DMS53 treated with DMSO at 0.1 percent for 48 hours (cell line): ENCODE data around the gene ARHGAP24.
"Not testable (repeated sequence)": the region's sequence is repeated elsewhere in the genome, so short reads cannot be mapped to it uniquely, and the experiment has no call there.

Source experiments
- DNase-seq: peaks from one replicate; lab custom pipeline; 2025; ENCODE audit not compliant: unreplicated experiment; lab: John Stamatoyannopoulos, UW

The ARHGAP24 gene

GRCh38 chr4:85515701-85516100, 40.8 kb downstream of the ARHGAP24 start:
- DNase-seq, result no peak

DNA sequence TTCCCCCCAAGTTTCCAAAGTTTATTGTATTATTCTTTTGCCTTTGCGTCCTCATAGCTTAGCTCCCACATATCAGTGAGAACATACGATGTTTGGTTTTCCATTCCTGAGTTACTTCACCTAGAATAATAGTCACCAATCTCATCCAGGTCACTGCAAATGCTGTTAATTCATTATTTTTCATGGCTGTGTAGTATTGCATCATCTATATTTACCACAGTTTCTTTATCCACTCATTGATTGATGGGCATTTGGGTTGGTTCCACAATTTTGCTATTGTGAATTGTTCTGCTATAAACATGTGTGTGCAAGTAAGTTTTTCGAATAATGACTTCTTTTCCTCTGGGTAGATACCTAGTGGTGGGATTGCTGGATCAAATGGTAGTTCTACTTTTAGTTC, 43.6 kb downstream of the ARHGAP24 start:
- not testable (repeated sequence) for DNase-seq

DNA sequence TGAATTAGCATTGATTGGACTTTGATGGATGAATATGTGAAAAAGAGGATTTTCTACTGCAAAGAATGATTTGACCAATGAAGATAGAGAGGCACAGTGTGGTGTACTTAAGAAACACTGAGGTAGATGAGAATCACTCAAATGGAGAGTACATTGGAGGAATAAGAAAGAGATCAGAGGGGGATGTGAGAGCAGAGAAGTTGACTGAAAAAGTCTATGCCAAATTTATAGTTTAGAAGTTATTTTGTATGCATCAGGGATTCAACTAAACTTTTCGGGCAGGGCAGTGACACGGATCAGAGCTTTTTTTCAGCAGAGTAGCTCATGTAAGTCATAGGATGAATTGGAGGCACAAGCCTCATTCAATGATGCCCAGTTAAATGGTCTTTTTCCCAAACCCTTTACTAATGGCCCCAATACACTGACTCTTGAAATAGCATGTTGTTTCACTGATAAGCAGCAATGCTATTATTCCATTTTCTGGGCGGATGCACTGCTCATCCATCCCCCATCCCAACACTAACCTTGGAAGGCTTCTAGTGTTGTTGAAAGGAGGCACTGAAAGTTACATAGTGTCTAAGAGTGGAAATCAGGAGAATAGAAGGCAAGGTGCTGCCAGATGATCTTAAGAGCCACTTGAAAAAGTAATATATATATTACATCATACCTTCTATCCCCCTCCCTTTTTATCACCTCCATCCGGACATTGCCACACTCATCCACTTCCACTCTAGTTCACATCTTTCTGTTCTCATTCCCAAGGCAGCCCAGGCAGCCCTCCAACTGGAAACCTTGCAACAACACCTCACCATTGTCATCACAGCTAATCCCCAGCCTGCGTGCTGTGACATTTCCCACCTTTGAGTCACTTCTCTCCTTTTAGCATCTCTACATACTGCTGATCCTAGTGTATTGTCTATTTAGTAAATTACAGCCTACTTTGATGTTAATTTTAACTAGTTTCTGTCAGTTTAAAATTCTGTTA, 46.1 kb downstream of the ARHGAP24 start:
- no peak for DNase-seq

DNA sequence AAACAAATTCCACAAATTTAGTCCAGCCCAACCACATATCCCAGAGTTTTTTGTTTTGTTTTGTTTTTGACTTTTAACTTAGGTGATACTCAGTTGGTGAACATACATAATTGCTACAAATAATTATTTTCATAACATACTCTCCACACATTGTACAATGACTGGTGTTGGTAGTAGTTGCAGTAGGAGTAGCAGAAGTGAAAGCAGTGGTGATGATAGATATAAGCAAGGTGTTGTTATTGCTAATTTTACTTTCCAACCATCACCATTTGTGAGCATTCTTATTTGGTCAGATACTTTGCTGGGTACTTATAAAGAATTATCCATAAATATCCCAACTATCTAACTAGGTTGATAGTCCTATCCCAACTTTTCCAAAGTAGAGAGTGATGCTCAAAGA, 47.3 kb downstream of the ARHGAP24 start:
- no peak for DNase-seq

- no peak for DNase-seq
Measured at GRCh38 chr4:85522836-85523235, 47.9 kb downstream of the ARHGAP24 start.

DNA sequence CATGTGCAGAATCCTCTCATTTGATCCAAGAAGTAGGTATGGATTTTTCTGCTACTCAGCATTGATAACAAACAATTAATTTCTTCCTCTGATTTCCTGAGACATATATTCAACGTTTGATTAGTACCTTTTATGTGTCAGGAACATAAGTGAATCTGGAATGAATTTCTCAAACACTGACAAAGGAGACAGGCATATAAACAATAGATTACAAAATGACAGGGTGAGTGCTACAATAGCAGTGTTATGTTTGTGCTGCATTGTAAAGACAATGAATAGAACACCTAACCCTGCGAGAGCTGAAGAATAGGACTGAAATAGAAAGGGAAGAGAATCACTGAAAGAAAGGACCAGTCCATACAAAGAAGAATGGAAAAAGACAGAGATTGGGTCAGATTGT, 52.9 kb downstream of the ARHGAP24 start:
- no peak for DNase-seq

GRCh38 chr4:85531560-85532341, 56.8 kb downstream of the ARHGAP24 start:
- DNase-seq, result no peak

- DNase-seq, result no peak
Measured at GRCh38 chr4:85534120-85534519, 59.2 kb downstream of the ARHGAP24 start.

DNA sequence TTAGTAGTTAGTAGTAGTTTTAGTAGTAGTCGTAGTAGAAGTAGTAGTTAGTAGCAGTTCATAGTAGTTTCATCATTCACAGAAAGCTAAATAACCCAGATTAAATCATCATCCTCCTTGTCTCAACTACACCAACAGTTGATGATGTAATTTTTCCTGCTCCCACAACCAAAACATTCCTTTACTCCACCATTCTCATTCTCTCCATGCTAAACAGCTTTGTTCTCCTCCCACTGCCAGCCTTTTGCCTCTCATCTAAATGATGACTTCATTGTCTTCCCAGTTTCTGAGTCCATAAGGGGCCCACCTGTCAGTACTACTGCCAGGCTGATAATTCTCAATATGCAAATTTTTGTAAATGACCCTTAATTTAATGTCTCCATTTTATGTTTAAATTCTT, 68.9 kb downstream of the ARHGAP24 start:
- DNase-seq, result no peak

DNA sequence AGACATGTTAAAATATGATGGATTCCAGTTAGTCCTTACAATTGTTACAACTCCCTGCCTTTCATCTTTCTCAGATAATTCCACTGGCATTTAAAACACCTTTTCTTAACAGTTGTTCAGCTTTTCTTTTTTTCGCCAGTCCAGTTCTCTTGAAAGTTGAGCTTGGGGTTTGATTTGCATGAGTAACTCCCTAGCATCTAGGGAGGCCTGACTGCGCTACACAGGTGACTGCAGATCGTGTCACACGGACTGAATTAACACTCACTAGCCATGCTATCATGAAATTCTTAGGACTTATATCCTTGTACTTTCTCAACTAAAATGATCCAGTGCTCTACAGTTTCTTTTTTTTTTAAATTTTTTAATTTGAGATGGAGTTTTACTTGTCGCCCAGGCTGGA, 69.8 kb downstream of the ARHGAP24 start:
- no peak for DNase-seq

DNA sequence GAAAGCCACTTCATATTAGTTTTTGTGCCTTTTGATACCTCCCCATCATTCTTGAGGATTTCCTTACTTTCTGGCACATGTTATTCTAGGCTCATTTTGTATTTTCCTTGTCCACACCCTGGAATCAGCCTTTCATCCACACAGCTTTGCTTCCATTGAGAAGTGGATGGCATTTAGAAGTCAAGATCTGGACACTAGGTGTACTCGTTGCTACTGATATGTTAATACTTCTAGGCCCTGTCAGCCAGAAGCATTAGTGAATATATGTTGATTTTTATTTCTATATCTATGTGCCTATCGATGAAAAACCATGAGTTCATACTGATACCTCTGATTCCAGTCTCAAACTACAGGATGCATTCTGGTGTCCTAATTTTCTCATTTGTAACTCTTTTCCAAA, 73.2 kb downstream of the ARHGAP24 start:
- DNase-seq, result no peak

DNA sequence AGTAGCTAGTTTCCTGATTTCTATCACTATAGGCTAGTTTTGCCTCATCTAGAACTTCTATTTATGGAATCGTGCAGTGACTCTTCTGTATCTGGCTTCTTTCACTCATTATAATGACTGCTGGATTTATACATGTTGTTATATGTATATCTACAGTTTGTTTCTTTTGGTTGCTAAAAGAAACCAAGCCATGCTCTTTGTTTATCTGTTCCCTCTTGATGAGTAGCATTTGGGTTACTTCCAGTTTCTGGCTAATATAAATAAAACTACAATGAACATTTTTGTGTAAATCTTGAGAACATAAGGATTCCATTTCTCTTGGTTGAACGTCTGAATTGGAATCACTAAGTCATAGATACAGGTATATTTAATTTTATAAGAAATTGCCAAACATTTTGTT, 73.9 kb downstream of the ARHGAP24 start:
- DNase-seq, result no peak

DNA sequence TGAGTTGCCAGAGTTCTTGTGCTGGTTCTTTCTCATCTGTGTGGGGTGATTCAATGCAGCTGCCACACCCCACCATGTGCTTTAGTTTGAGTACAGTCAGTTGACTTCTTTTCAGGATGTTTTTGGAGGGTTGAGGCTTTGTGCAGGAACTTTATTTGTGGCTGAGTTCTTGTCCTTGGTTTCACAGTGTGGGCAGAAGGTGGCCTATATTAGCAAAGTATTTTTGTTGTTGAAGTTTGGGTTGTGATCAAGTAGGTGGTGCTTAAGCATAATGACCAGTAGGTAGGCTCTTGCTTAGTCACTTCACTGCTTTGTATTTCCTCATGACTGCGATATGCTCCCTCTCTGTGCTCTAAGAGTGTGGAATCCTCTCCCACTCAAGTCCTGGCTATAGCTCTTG, 80.3 kb downstream of the ARHGAP24 start:
- no peak for DNase-seq

- DNase-seq, result no peak
Measured at GRCh38 chr4:85556283-85556682, 81.3 kb downstream of the ARHGAP24 start.

- no peak for DNase-seq
Measured at GRCh38 chr4:85557016-85557901, 82.3 kb downstream of the ARHGAP24 start.

DNA sequence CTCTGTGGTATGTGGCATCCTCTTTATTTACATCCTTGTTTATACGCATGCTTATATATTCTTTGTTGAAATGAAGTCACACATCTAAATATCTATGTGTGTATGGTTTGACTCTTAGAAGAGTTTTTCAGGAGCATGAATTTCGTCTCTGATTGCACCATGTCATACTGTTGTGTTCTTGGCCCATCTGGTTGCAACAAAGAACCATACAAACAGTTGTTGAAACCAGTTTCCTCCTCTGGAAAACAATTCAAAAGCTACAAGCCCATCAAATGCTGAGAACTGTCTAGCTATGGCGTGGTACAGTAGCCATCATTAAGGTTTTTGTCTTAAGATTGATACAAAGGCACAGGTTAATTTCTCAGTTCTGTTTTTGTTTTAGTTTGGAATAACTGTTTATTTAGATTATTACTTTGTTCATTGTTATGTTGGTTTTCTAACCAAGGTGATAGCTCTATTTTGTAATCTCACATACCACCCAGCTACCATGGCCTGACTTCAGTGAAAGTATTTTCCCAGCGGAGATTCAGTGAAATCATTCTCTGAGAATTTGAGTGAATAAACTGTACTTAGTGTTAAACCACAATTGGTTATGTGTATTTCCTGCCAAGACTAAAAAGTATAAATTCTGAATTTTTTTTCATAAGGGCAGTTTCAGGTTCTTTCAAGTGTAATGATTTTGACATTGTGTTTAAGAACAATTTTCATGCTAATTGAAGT, 91.0 kb downstream of the ARHGAP24 start:
- no peak for DNase-seq

GRCh38 chr4:85569730-85570299, 94.9 kb downstream of the ARHGAP24 start:
- no peak for DNase-seq

GRCh38 chr4:85570388-85570787, 95.4 kb downstream of the ARHGAP24 start:
- no peak for DNase-seq

DNA sequence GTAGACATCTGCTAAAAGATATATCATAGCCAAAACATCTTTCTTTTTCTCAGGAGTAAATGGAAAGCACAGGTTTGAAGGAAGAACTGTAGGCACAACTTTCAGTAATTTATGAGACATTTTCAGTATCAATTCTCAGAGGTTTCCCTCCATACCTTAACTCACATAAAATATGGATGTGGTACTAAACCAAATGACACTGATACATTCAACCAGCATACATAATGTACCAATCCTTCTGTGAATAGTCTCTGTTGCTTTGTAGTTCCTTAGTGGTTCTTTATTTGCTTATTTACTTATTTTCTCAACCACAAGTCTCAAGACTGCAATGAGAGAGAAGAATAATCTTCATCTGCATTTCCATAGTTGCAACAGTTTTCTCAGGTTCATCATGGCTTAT, 96.1 kb downstream of the ARHGAP24 start:
- no peak for DNase-seq

- DNase-seq, result no peak
Measured at GRCh38 chr4:85573270-85573669, 98.3 kb downstream of the ARHGAP24 start.
